Stimulated activated CD8-positive, alpha-beta memory T cell treated with anti-CD3 and anti-CD28 coated beads, Interleukin-4, amount 100 ng/mL, for 24 hours (primary cell): ENCODE measurements around the gene NOC2L.

ENCODE experiments used
- DNase-seq: peaks from one replicate; pipeline ENCODE4 v3.0.0-alpha.2; 2020; ENCODE audit warnings: low read depth

NOC2L gene

DNA sequence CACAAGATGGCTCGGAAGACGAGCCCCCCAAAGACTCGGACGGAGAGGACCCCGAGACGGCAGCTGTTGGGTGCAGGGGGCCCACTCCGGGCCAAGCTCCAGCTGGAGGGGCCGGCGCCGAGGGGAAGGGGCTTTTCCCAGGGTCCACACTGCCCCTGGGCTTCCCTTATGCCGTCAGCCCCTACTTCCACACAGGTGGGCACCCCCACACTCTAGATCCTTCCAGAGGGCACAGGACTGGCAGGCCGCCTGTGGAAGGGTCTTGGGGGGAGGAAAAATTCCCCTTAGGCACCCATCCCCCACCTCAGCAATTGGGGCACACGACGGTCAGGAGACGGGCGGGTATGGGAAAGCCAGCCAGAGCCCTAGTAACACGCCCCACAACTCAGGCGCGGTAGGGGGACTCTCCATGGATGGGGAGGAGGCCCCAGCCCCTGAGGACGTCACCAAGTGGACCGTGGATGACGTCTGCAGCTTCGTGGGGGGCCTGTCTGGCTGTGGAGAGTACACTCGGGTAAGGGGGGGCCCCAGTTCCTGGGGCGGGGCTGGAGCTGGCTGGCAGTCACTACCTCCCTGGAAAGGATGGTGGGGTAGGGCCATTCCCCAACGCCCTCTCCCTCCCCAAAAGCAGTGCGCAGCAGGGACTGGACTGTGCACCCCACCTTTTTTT is 16.1 kb downstream of the NOC2L start:
- no peak for DNase-seq

- DNase-seq: no peak
Measured at GRCh38 chr1:942411-942821, 16.6 kb downstream of the NOC2L start.

- DNase-seq: no peak
Measured at GRCh38 chr1:941588-942383, 17.3 kb downstream of the NOC2L start.

DNA sequence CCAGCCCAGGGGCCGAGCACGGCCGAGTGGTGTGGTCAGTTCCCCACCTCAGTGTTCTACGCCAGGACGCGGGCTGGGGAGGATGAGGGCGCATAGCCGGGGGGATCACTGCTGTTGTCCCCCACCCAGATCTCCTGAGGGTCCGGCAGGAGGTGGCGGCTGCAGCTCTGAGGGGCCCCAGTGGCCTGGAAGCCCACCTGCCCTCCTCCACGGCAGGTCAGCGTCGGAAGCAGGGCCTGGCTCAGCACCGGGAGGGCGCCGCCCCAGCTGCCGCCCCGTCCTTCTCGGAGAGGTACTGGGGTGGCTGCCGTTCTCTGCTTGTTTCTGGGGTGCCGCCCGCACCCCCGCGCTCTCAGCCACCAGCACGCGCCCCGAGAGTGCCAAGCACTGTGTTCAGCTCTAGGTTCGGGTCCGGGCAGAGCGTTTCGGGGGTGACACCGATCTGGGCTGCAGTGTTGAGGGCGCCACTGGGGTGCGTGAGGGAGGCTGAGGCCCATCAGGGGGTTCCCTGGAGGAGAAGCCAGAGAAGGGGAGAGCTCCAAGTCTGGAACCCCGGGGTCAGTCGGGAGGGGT is 18.0 kb downstream of the NOC2L start:
- no peak for DNase-seq

DNA sequence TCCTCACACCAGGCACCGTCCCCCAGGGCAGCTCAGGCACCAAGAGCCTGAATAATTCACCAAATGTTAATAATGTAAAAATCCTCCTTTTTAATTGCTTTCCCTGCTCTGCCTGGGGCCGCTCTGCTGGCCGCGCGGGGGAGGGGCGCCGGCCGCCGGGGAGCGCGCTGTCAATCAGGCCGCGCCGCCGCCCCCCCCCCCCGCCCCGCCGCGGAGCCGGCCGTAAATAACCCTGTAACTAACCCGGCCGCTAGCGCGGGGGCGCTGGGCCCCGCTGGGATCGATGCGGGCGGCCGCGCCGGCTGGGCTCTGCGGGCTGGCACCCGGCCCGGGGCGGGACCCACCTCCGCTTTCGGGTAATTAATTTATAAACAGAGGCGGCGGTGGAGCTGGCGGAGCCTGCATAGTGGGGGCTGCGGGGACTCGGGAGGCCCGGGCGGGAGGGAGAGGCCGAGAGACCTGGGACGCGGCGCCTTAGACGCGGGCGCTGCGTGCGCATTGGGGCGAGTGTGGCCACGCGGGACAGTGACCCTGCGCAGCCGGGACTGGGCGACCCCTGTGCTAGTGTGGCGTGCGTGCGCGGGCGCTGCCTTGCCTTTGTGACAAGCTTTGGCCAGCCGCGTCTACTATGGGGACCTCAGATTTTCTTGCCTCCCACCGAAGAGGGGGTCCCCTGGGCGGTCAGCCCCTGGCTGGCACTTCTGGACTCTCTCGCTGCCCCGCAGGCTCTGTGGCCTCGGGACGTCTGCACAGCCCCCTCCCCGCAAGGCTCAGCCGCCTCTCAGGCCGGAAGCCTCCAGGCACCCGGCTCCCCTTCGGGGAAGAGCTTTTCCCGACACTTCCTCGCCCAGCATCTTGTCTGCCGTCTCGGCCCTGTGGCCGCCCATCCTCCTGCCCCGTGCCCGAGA is 18.7 kb downstream of the NOC2L start:
- DNase-seq: no peak

DNA sequence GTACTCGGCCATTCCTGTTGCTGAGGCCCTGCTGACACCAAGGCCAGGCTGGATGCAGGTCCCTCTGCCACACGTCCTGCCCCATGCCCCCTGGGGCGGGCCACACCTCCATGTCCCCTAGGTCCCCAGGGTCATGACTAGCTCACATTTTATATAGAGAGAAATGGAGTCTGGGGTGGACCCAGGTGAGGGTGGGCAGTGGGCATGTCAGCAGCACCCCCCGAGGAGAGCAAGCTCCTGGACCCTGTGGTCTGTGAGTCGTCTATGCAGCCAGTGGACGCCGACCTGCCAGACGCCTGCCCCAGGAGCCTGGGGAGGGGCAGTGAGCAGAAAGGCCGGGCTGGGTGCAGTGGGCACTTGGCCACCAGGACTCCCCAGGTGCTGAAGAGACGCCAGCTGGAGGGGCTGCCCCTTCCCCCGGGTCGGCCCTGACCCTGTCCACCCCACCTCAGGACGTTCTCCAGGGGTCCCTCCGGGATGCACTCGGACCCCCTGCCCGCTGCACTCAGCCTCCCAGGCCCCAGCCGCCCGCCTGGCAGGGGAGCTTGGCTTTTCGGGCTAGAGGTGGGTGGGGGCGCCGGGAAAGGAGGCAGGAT is 19.4 kb downstream of the NOC2L start:
- no peak for DNase-seq

GRCh38 chr1:938711-939489 is 20.2 kb downstream of the NOC2L start:
- DNase-seq: no peak

DNA sequence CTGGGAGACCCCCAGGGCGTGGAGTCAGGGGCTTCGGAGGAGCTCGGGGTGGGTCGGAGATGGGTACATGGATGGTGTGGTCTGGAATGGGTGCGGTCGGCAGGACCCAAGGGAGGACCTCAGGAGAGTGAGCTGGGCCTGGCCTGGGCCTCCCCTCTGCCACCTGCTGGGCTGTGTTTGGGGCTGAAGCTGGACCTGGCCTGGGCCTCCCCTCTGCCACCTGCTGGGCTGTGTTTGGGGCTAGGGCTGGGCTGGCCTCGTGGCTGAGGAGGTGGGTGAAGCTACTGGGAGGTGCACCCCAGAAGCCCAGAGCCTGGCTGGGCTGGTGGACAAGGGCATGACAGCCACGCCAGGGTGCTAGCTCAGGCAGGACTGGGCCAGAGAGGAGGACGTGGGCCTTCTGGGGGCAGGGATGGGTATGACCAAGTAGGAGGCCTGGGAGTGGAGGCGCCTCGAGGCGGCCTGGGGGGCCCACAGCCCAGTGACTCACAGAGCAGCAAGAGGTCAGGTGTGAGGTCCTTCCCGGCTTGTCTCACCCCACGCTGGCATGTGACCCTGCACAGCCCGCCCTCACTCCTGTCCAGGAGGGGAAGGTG is 20.9 kb downstream of the NOC2L start:
- no peak for DNase-seq

- DNase-seq: no peak
Measured at GRCh38 chr1:937521-937920, 21.5 kb downstream of the NOC2L start.

GRCh38 chr1:936348-937264 is 22.4 kb downstream of the NOC2L start:
- DNase-seq: no peak

- no peak for DNase-seq
Measured at GRCh38 chr1:935751-936231, 23.3 kb downstream of the NOC2L start.

GRCh38 chr1:934991-935750 is 23.9 kb downstream of the NOC2L start:
- no peak for DNase-seq

- no peak for DNase-seq
Measured at GRCh38 chr1:933603-933940, 25.5 kb downstream of the NOC2L start.

DNA sequence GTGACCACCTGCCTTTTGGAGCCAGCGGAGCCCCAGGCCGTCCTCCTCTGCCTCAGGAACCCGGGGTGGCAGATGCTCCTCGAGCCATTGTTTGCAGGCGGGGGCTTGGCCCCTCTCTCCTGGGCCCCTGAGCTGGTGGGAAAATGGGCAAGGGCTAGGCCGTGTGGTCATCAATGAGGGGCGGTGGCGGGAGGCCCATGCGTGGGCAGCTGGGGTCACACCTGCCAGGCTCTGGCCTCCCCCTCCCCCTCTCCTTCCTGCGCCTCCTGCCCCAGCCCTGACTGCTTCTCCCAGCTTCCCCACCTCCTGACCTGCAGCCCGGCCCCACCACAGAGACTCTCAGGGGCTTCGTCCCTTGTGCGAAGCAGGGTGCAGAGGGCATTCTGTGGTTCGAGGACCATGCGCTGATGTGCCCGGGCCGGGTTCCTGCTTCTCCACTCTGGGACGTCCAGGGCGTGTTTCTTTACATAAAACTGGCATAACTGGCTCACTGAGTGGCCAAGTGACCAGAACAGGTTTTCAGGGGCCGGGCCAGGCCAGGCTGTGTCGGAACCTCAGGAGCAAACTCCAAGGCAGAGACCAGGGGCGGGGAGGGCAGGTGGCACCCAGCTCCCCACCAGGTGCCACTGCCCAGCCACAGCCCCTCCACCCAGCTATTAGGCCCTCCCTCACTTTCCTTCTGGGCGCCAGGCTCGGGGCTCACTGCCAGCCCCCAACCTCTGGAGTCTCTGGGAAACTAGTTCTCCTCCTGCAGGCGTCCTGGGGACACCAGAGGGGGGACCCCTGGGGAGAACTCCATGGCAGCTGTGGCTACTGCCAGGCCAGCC is 26.1 kb downstream of the NOC2L start:
- no peak for DNase-seq

- no peak for DNase-seq
Measured at GRCh38 chr1:932173-932510, 26.9 kb downstream of the NOC2L start.

DNA sequence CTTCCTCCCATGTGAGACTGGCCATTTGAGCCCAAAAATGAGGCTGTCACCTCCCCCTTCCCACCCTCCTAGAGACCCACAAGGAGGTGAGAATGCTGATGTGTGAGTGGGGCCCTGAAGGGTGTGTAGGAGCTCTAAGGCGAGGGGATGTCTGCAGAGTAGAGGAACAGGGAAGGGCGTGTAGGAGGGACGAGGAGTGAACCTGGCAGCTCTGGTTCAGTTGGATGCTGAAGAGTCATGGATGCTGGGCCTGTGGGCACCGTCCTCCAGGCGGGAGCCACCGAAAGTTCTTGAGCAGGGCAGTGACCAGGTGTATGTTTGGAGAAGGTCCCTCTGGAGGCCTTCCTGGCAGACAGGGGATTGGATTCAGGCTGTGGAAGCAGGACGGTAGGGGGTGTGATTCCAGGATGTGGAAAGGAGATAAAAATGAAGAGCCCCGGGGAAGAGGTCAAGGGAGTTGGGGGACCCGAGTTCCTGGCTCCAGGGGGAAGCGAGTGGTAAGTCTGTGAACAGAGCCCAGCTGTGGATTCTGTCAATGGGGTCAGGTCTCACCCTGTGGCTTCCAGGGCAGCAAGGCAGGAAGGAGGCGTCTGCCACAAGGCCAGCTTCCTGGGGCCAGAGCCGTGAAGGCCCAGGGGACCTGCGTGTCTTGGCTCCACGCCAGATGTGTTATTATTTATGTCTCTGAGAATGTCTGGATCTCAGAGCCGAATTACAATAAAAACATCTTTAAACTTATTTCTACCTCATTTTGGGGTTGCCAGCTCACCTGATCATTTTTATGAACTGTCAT is 27.5 kb downstream of the NOC2L start:
- DNase-seq: no peak

- DNase-seq: no peak
Measured at GRCh38 chr1:930633-931138, 28.4 kb downstream of the NOC2L start.
